HepG2 (cell line): ENCODE measurements around the gene SAMD14. TPM values are rescaled to one million over a fixed set of nuclear protein-coding genes. Genes with fewer than 3 reads are reported as not detected.

Experiments
- ATF3 ChIP-seq: sonication (generic); formaldehyde crosslinking; IDR thresholded peaks from 2 replicates; pipeline ENCODE4 v1.4.0; 2020; ENCODE audit warnings: missing genetic modification reagents
- HIC2 ChIP-seq: sonication (generic); formaldehyde crosslinking; IDR thresholded peaks from 2 replicates; pipeline ENCODE4 v1.9.0; 2022; ENCODE audit warnings: low read depth, missing genetic modification reagents
- KLF16 ChIP-seq, 2 experiments: sonication (generic) in 1 of 2; formaldehyde crosslinking in 1 of 2; IDR thresholded peaks; 2 replicates each; pipeline versions ENCODE4 v1.6.1 to v1.8.0; 2016 to 2023; ENCODE audit warnings: missing genetic modification reagents in 2 of 2, missing compliant biosample characterization in 1 of 2
- SMAD1 ChIP-seq: sonication (generic); formaldehyde crosslinking; IDR thresholded peaks from 2 replicates; pipeline ENCODE4 v1.4.0; 2020; ENCODE audit warnings: missing genetic modification reagents, low read depth, mild to moderate bottlenecking, borderline replicate concordance
- STAG1 ChIP-seq: sonication (generic); formaldehyde crosslinking; IDR thresholded peaks from 2 replicates; pipeline ENCODE4 v1.4.0; 2020; ENCODE audit warnings: missing genetic modification reagents
- TEAD2 ChIP-seq: sonication (generic); formaldehyde crosslinking; IDR thresholded peaks from 2 replicates; pipeline ENCODE4 v1.9.0; 2021; ENCODE audit warnings: missing genetic modification reagents
- ZHX2 ChIP-seq, 2 experiments: sonication (generic) in 1 of 2; formaldehyde crosslinking in 1 of 2; IDR thresholded peaks; 2 replicates each; pipeline versions ENCODE4 v1.6.1 to v1.9.0; 2014 to 2022; ENCODE audit warnings: antibody characterized with exemption in 1 of 2, borderline replicate concordance in 1 of 2, inconsistent platforms in 1 of 2, low read depth in 1 of 2, missing genetic modification reagents in 1 of 2
- ZNF414 ChIP-seq: sonication (generic); formaldehyde crosslinking; IDR thresholded peaks from 2 replicates; pipeline ENCODE4 v1.5.0; 2020; ENCODE audit warnings: missing genetic modification reagents
- ZNF562 ChIP-seq: sonication (generic); formaldehyde crosslinking; IDR thresholded peaks from 2 replicates; pipeline ENCODE4 v1.8.0; 2022; ENCODE audit warnings: missing genetic modification reagents, borderline replicate concordance
- ZNF646 ChIP-seq: sonication (generic); formaldehyde crosslinking; IDR thresholded peaks from 2 replicates; pipeline ENCODE4 v1.9.0; 2021; ENCODE audit warnings: mild to moderate bottlenecking, missing genetic modification reagents
- ZNF674 ChIP-seq: sonication (generic); formaldehyde crosslinking; IDR thresholded peaks from 2 replicates; pipeline ENCODE4 v1.5.0; 2020; ENCODE audit warnings: low read depth, mild to moderate bottlenecking, missing genetic modification reagents
- ZNF777 ChIP-seq: sonication (generic); formaldehyde crosslinking; IDR thresholded peaks from 2 replicates; pipeline ENCODE4 v1.4.0; 2020; ENCODE audit warnings: missing genetic modification reagents
- ZNF850 ChIP-seq: sonication (generic); formaldehyde crosslinking; conservative IDR thresholded peaks from 2 replicates; pipeline ENCODE4 v1.9.0; 2021; ENCODE audit warnings: mild to moderate bottlenecking, missing genetic modification reagents
- polyA plus RNA-seq, 8 experiments: library from polyadenylated mRNA; depleted of rRNA in 3 of 8; stranded (reverse) in 7 of 8; unstranded in 1 of 8; fragments of >200 nt; fragmentation: Illumina TruSeq in 4 of 8; extraction: Trizol in 4 of 8; gene quantifications; 2 replicates each; pipeline versions ENCODE4 v1.2.1 to v1.2.3, GENCODE V29; 2011 to 2016; ENCODE audit warnings: low read depth in 4 of 8, missing spikeins in 1 of 8, mixed read lengths in 1 of 8; ENCODE audit not compliant: insufficient read depth in 1 of 8
- total RNA-seq, 5 experiments: library from RNA; depleted of rRNA; stranded (reverse); fragments of >200 nt; fragmentation: Illumina TruSeq; extraction: Trizol; gene quantifications; 2 replicates each; pipeline ENCODE4 v1.2.3, GENCODE V29; 2016; ENCODE audit warnings: low read depth in 1 of 5

The SAMD14 gene
- total and polyA plus RNA-seq, 2 of the 13 experiments (the other 11 are each of a cell fraction or from before 2014, with no cell fraction given), result 0.07 to 0.22 TPM

GRCh38 chr17:50151937-50152547 is 22.1 kb upstream of the SAMD14 start (continued):
- no peak for TF ChIP-seq ZNF646
- TF ChIP-seq HIC2, result no peak
- TF ChIP-seq STAG1, result no peak
- peak; percentile 69; the same call in 1 of the 2 replicates for TF ChIP-seq ZNF414 (CRISPR knock-in tag)
- no peak for TF ChIP-seq ATF3
- peak in 1 of 2 experiments; percentile 67; a peak in 1 of 4 replicates for TF ChIP-seq KLF16 (CRISPR knock-in tag; IDR thresholded peaks at IDR 0.05)
- TF ChIP-seq ZNF562, result no peak
- no peak for TF ChIP-seq TEAD2 (CRISPR knock-in tag)
- TF ChIP-seq ZNF777, result peak; percentile 65; the same call in 1 of the 2 replicates
- TF ChIP-seq ZNF850 (CRISPR knock-in tag), result no peak
- peak; percentile 73; the same call in 1 of the 2 replicates for TF ChIP-seq SMAD1 (CRISPR knock-in tag)
- TF ChIP-seq ZHX2 (IDR thresholded peaks at IDR 0.05; ENCODE audit: low read depth), result no peak
- TF ChIP-seq ZHX2 (CRISPR knock-in tag; IDR thresholded peaks at IDR 0.05; ENCODE audit: borderline replicate concordance), result no peak
- TF ChIP-seq ZNF674 (CRISPR knock-in tag), result no peak
